NCI-H2081 (cell line): ENCODE measurements around the gene ATP5F1C.
"Not testable (repeated sequence)": the region's sequence is repeated elsewhere in the genome, so short reads cannot be mapped to it uniquely, and the experiment has no call there.

Source experiments
- DNase-seq, 2 experiments: peaks; one replicate each; lab custom pipeline; 2025; lab: John Stamatoyannopoulos, UW

The ATP5F1C gene

DNA sequence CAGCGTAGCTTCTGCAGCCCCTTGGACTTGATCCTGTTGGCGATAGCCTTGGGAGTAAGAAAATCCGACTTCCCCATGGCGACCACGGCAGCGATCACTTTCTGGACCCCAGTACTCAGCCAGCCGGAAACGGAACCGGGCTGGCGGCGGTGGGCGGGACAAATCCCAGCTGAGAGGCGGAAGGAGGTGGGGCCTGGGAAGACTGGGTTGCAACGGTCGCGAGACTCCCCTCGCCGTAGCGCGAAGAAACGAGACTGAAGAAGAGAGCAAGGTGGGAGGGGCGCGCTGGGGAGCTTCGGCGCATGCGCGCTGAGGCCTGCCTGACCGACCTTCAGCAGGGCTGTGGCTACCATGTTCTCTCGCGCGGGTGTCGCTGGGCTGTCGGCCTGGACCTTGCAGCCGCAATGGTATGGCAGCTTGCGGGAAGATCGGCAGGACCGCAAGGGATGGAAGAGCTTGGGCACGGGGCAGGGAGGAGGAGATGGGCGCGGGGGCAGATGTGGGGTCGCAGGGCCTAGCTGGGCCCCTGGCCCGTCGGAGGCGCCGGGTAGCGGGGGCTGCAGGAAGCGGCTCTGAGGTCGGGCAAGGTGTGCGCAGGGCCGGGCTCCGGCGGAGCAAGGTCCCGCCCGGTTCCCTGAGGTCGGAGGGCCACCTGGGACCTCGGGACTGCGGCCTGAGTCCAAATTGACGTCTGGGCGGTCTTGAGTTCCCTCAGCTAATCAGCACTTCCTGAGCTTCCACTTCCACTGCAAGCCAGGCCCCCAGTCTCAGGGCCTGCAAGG is at the start of gene ATP5F1C, which contains the start of gene KIN:
Gene ATP5F1C, plus strand, starts transcription at position 321 of the 782 bp plus-strand sequence. Its CDS starts 31 bp downstream, at position 352.
Gene KIN, minus strand, starts transcription at position 137 of the 782 bp plus-strand sequence. Its CDS starts 60 bp downstream, at position 77.
- DNase-seq: peak; percentile 89 to 93

- DNase-seq: peak; percentile 50 to 75
These were observed 49.2 kb upstream of the ATP5F1C start for GRCh38 chr10:7738536-7739407.

GRCh38 chr10:7744307-7744706 is 43.7 kb upstream of the ATP5F1C start:
- DNase-seq: no peak

GRCh38 chr10:7748637-7749036 is 39.3 kb upstream of the ATP5F1C start:
- not testable (repeated sequence) for DNase-seq

DNA sequence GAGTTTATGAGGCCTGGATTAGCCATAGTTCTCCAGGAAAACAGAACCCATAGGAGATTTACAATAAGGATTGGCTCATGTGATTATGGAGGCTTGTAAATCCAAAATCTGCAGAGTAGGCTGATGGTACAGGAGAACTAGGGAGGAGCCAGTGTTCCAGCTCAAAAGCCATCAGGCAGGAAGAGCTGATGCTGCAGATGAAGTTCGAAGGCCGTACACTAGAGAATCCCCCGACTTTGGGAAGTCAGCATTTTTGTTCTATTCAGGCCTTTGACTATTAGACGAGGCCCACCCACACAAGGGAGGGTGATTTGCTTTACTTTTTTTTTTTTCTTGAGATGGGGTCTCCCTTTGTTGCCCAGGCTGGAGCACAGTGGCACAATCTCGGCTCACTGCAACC is 37.8 kb upstream of the ATP5F1C start:
- no peak for DNase-seq

GRCh38 chr10:7752251-7752650 is 35.7 kb upstream of the ATP5F1C start:
- DNase-seq: no peak

DNA sequence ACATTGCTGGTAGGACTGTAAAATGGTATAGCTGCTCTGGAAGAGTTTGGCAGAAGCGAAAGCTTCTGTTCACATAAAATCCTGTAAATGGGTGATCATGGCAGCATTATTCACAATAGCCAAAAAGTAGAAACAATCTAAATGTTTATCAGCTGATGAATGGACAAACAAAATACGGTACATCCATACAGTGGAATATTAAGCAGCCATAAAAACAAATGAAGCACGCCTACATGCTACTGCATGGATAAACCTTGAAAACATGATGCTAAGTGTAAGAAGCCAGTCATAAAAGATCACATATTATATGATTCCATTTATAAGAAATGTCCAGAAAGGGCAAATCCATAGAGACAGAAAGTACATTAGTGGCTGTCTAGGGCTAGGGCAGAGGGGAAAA is 32.9 kb upstream of the ATP5F1C start:
- DNase-seq: no peak

DNA sequence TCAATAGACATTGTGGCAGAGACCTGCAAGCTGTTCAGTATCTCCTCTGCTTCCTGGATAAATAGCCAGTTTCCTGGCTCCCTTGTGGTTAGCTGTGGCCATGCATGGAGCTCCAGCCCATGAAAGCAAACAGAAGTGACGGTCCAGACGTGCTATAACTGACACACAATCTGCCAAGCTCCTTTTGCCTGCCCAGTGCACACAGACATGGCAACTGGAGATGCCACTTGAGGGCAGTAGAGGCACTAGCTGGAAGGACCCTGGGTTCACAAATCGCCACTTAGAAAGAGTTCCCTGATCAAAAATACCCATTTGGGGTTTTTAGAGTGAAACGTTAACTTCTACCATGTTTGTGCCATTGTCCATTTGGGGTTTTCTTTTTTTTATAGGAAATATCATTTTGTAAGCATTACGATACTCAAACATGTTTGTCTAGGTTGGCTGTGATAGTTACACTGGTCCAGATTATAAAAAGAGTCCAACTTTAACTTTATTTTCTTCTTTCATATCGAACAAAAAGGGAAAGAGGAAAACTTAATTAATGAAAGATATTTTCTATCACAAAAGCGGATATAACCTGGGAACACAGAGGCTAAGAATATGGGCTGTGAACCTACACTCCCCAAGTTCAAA is 31.5 kb upstream of the ATP5F1C start:
- DNase-seq: peak; percentile 5 to 53

GRCh38 chr10:7763929-7764328 is 24.0 kb upstream of the ATP5F1C start:
- DNase-seq: no peak

DNA sequence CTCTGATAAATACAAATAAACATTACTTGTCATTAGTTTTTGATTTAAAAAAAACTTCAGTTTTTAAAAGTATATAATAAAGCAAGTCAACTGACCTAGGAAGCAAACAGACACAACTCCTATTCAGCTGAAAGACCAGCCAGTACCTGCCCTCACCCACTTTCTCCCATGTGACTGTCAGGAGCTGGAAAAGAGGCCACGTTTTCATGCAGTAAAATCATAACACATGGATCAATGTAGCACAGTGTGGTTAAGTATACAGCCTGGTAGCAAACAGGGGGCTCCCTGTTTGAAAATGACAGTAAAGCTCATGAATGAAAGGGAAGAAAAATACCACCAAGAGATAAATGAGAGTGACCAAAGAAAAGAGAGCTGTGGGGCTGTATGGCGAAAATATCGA is 21.7 kb upstream of the ATP5F1C start:
- DNase-seq: no peak

DNA sequence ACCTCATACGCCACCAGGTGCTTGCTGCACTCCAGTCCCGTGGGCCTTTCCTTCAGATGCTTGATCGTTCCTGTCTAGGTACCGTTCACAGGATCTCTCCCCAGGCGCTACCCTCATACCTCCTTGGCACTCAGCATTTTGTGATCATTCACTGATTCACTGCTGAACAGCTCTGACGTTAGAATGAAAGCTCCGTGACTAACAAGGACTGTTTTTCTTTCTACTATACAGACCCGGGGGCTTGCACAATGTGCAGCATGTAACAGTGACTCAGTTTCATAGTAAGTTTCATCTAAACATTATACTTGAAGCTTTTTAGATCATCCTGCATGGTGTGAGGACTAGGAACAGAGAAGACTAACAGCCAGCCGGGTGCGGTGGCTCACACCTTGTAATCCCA is 20.8 kb upstream of the ATP5F1C start:
- no peak for DNase-seq

DNA sequence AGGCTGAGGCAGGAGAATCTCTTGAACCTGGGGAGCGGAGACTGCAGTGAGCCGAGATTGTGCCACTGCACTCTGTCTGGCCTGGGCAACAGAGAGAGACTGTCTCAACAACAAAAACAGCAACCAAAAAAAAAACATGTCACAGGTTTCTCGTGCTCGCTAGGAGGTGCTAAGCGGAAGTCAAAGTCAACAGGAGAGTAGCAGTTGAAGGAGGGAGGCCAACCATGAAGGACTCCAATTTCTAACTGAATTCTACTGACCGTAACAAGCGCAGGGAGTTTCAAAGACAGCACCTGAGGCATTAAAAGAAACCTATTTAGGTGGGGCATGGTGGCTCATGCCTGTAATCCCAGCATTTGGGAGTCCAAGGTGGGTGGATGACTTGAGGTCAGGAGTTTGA is 19.6 kb upstream of the ATP5F1C start:
- no peak for DNase-seq

DNA sequence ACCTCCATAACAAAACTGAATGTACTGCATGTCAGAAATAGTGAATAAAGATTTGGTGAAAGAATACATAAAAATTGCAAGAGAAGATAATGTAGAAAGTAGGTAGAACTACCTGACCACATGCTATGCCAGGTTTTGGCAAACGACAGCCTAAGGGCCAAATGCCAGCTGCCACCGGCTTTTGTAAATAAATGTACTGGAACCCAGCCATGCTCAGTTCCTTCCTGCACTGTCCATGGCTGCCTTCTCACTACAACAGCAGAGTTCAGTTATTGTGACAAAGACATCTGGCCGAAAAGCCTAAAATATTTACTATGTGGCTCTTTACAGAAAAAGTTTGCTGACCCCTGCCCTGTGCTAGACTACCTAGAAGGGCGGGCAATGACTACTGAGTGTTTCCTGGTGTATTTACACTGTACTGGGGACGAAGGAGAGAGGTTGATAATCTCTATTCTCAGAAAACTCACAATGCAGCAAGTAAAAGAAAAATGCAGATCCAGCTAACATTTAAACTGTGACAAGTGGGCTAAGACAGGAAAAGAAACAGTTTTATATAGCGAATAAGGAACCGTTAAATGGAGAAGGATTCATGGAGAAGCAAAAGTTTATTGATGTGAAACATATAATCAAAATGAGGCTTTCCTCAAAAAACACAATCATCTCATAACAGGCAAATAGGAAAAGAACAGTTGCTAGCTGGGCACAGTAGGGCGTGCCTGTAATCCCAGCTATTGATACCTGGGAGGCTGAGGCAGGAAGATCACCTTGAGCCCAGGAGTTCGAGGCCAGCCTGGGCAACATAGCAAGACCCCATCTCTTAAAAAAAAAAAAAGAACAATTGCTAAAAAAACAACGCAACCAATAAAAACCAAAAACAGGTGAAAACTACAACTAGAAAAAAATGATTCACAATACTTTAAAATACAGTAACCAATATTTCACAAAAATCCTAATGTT is 13.9 kb upstream of the ATP5F1C start:
- peak; percentile 54 to 79 for DNase-seq

GRCh38 chr10:7776777-7777176 is 11.2 kb upstream of the ATP5F1C start:
- no peak for DNase-seq

DNA sequence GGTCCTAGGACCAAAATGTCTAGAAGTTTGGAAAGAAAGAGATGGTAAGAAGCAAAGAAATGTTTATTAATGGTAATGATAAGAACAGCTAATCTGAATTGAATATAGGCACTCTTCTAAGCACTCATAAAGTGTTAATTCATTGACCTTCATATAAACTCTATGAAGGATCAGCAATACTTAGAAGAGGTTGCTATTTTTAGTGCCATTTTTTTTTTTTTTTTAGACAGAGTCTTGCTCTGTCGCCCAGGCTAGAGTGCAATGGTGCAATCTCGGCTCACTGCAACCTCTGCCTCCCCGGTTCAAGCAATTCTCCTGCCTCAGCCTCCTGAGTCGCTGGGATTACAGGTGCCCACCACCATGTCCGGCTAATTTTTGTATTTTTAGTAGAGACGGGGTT is 5.8 kb upstream of the ATP5F1C start:
- DNase-seq: not testable (repeated sequence)

- DNase-seq: no peak
These were observed 1.5 kb upstream of the ATP5F1C start for GRCh38 chr10:7786430-7786829.

DNA sequence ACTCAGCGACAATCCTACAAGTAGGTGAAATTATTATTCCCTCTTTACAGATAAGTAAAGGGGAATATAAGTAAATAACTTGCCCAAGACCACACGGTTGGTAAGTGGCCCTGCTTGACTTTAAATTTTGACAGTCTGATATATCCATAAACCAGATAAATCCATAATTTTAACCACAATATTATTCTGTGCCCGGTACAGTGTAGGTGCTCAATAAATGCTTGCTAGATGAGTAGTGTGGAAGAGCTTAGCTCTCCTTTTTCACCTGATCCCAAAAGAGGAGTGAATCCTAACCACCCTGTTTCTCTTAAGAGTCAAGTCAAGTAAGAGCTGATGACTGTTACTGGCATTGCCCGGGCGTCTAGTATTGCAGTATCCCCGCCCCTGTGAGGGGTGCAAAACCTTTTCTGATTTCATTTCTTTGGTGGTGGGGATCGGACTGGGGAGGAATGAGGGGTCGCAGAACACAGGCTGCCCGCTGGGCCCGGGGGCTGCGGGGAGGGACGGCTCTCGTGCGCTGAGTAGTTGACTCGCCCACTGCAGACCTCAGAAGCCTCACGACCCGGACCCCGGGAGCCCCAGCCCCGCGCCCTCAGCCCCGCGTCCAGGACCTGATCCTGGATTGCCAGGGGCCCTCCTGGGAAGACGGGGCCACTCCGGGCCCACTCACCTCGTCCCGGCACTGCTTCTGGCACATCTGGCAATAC is 674 bp upstream of the ATP5F1C start:
- DNase-seq: no peak

- DNase-seq: peak in 1 of 2 experiments; percentile 26
These were observed 786 bp downstream of the ATP5F1C start for GRCh38 chr10:7788639-7789286.

DNA sequence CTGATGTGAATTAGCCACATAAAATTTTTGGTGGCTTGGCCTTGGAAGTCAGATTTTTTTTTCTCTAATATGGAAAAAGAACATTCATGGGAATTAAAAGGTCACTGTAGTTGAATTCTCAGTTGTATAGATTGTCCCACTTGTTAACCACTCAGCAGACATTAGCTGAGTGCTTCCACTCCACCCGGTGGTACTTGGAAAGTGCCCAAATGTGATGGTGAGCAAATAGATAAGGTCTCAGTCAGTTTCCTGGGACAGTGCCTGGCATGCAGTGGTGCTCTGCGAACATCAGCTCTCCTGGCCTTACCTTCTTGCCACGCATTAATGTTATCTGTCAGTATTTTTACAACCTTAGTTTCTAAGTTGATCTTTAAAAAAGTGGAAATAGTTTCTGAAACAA is 1.4 kb downstream of the ATP5F1C start:
- peak in 1 of 2 experiments; percentile 48 for DNase-seq

DNA sequence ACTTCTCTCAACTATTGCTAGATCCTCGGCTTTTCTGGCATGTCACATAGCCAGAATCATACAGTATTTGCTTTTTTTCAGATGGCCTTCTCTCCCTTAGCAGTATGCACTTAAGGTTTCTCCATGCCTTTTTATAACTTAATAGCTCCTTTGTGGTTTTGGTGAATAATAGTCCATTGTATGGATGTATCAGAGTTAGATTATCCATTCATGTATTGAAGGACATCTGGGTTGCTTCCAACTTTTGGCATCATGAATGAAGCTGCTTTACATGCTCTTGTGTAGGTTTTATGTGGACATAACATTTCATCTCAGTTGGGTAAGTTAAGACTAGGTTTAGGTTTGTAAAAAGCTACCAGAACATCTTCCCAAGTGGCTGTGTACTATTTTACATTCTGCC is 4.6 kb downstream of the ATP5F1C start:
- no peak for DNase-seq
